Thoracic aorta (tissue), 2 donors: Measurements from ENCODE around the gene CNNM3. TPM values are rescaled to one million over a fixed set of nuclear protein-coding genes. Genes with fewer than 3 reads are reported as not detected.

Experiments used
- ATAC-seq: fragments of 150-250 bp; one replicate; pipeline ENCODE4 v1.8.0; 2017; ENCODE audit warnings: low read depth; ENCODE audit not compliant: insufficient number of reproducible peaks, low FRiP score
- DNase-seq: peaks from one replicate; pipeline ENCODE4 v3.0.0-alpha.2; 2020; ENCODE audit warnings: low spot score
- H3K27ac ChIP-seq, 2 donors: fragments of 200-600 bp; sonication (generic); 1 replicate in 1 of 2; 2 replicates in 1 of 2; pipeline ENCODE4 v1.5.1; 2016; ENCODE audit warnings: mild to moderate bottlenecking in 2 of 2, moderate library complexity in 2 of 2
- H3K27me3 ChIP-seq: fragments of 200-600 bp; sonication (generic); replicated peaks from 2 replicates; pipeline ENCODE4 v1.6.0; 2016; ENCODE audit warnings: mild to moderate bottlenecking; ENCODE audit not compliant: insufficient read depth
- H3K36me3 ChIP-seq: fragments of 200-600 bp; sonication (generic); one replicate; pipeline ENCODE4 v1.5.1; 2016
- H3K4me1 ChIP-seq, 2 donors: fragments of 200-600 bp; sonication (generic); 1 replicate in 1 of 2; 2 replicates in 1 of 2; pipeline versions ENCODE4 v1.5.1 to v1.6.0; 2016; ENCODE audit warnings: low read depth in 2 of 2, mild to moderate bottlenecking in 1 of 2; ENCODE audit not compliant: control insufficient read depth in 1 of 2
- H3K4me3 ChIP-seq: fragments of 200-600 bp; sonication (generic); 2 replicates; pipeline ENCODE4 v1.5.1; 2016; ENCODE audit warnings: mild to moderate bottlenecking
- H3K9me3 ChIP-seq: fragments of 200-600 bp; sonication (generic); 2 replicates; pipeline ENCODE4 v1.5.1; 2016
- CTCF ChIP-seq: fragments of 200-600 bp; sonication (generic); IDR thresholded peaks from one replicate; pipeline ENCODE4 v1.5.1; 2019; ENCODE audit warnings: antibody characterized with exemption
- total RNA-seq, 2 donors: library from RNA; depleted of rRNA; stranded (reverse); fragments of >200 nt; gene quantifications; one replicate each; pipeline versions ENCODE4 v1.1.0 to v1.2.3, GENCODE V29; 2016

Gene CNNM3
- total RNA-seq, 2 donors from 2014 or later, result 11.5 to 14.3 TPM

GRCh38 chr2:96878171-96878570 is 62.1 kb downstream of the CNNM3 start:
- no peak for TF ChIP-seq CTCF
- H3K4me1 ChIP-seq, result peaks cover 9 to 12% of the 10 kb centered on the region in 2 donors
- H3K27ac ChIP-seq, result no peak overlapping the region
- no peak overlapping the region for H3K4me3 ChIP-seq
- DNase-seq (no peak), ATAC-seq (no peak)
- H3K36me3 ChIP-seq, result no peaks in the 10 kb centered on the region
- H3K27me3 ChIP-seq, result no peaks in the 10 kb centered on the region
- H3K9me3 ChIP-seq, result no peaks in the 10 kb centered on the region

- no peak for TF ChIP-seq CTCF
- Histone ChIP-seq H3K27ac (no peak overlapping the region), H3K4me1 (peaks cover 1 to 4% of the 10 kb centered on the region in 2 donors), H3K36me3 (no peaks in the 10 kb centered on the region), H3K9me3 (no peaks in the 10 kb centered on the region), H3K27me3 (no peaks in the 10 kb centered on the region), H3K4me3 (no peak overlapping the region)
- ATAC-seq (no peak), DNase-seq (no peak)
Measured at GRCh38 chr2:96878796-96879544, 62.9 kb downstream of the CNNM3 start.

- no peak for ATAC-seq
- no peak overlapping the region for H3K4me3 ChIP-seq
- no peaks in the 10 kb centered on the region for H3K9me3 ChIP-seq
- TF ChIP-seq CTCF, result no peak
- DNase-seq, result no peak
- H3K27ac ChIP-seq, result no peak overlapping the region
- H3K27me3 ChIP-seq, result no peaks in the 10 kb centered on the region
- H3K4me1 ChIP-seq, result no peaks in the 10 kb centered on the region
- H3K36me3 ChIP-seq, result no peaks in the 10 kb centered on the region
Measured at GRCh38 chr2:96879545-96880040, 63.5 kb downstream of the CNNM3 start.

- ATAC-seq (no peak), DNase-seq (no peak)
- no peaks in the 10 kb centered on the region for H3K4me1 ChIP-seq
- H3K27me3 ChIP-seq, result no peaks in the 10 kb centered on the region
- H3K4me3 ChIP-seq, result no peak overlapping the region
- H3K27ac ChIP-seq, result no peak overlapping the region
- no peaks in the 10 kb centered on the region for H3K36me3 ChIP-seq
- H3K9me3 ChIP-seq, result no peaks in the 10 kb centered on the region
- no peak for TF ChIP-seq CTCF
Measured at GRCh38 chr2:96880891-96881273, 64.8 kb downstream of the CNNM3 start.

GRCh38 chr2:96881349-96882195 is 65.5 kb downstream of the CNNM3 start:
- Histone ChIP-seq H3K9me3 (no peaks in the 10 kb centered on the region), H3K4me3 (no peak overlapping the region), H3K36me3 (no peaks in the 10 kb centered on the region), H3K4me1 (peaks cover 0 to under 1% of the 10 kb centered on the region in 2 donors), H3K27me3 (no peaks in the 10 kb centered on the region), H3K27ac (no peak overlapping the region)
- ATAC-seq, result no peak
- TF ChIP-seq CTCF, result no peak
- no peak for DNase-seq
